Epithelial cell of esophagus (primary cell): ENCODE measurements around the gene ARHGAP22.

ENCODE experiments used
- DNase-seq: peaks from one replicate; pipeline ENCODE4 v3.0.0; 2010; ENCODE audit warnings: low read depth
- H3K4me3 ChIP-seq: 2 replicates; pipeline ENCODE4 v1.5.1; 2011; ENCODE audit warnings: mild to moderate bottlenecking, low read length, control low read depth
- TF ChIP-seq, protein P1 (sequence below): IDR thresholded peaks from 2 replicates; pipeline ENCODE4 v1.5.1; 2011; ENCODE audit warnings: low read depth, mild to moderate bottlenecking, low read length, control low read depth, inconsistent platforms; ENCODE audit not compliant: insufficient read depth; ENCODE audit errors: missing control alignments

The ARHGAP22 gene

DNA sequence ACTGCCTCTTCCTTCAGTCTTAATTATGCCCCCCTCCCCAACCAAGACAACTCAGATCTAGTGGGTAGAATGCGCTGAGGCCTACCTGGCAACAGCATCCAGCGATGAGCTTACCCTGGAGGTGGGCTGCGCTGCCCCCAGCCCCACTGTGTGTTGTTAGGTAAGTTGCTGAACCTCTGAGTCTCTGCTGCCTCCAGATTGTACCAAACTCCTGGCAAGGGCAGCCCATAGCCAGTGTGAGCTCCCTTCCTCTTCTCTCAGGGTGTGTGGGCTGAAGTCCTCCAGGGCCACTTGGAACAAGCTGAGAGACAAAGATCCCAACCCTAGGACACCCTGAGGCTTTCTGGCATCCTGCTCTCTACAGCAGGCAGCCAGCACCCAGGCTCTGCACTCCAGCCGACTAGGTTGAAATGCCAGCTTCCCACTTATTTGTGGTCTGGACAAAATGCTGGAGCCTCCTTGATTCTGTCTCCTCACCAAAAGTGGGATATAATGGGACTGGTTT, 135.3 kb downstream of the ARHGAP22 start:
- DNase-seq = no peak
- H3K4me3 ChIP-seq = no peak overlapping the region
- TF ChIP-seq, protein P1, sequence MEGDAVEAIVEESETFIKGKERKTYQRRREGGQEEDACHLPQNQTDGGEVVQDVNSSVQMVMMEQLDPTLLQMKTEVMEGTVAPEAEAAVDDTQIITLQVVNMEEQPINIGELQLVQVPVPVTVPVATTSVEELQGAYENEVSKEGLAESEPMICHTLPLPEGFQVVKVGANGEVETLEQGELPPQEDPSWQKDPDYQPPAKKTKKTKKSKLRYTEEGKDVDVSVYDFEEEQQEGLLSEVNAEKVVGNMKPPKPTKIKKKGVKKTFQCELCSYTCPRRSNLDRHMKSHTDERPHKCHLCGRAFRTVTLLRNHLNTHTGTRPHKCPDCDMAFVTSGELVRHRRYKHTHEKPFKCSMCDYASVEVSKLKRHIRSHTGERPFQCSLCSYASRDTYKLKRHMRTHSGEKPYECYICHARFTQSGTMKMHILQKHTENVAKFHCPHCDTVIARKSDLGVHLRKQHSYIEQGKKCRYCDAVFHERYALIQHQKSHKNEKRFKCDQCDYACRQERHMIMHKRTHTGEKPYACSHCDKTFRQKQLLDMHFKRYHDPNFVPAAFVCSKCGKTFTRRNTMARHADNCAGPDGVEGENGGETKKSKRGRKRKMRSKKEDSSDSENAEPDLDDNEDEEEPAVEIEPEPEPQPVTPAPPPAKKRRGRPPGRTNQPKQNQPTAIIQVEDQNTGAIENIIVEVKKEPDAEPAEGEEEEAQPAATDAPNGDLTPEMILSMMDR = no peak

- TF ChIP-seq, protein P1 = no peak
- no peak overlapping the region for H3K4me3 ChIP-seq
- no peak for DNase-seq
These were observed 135.9 kb downstream of the ARHGAP22 start for GRCh38 chr10:48468866-48469511.

- TF ChIP-seq, protein P1 = no peak
- DNase-seq = no peak
- no peak overlapping the region for H3K4me3 ChIP-seq
These were observed 136.6 kb downstream of the ARHGAP22 start for GRCh38 chr10:48468130-48468790.

DNA sequence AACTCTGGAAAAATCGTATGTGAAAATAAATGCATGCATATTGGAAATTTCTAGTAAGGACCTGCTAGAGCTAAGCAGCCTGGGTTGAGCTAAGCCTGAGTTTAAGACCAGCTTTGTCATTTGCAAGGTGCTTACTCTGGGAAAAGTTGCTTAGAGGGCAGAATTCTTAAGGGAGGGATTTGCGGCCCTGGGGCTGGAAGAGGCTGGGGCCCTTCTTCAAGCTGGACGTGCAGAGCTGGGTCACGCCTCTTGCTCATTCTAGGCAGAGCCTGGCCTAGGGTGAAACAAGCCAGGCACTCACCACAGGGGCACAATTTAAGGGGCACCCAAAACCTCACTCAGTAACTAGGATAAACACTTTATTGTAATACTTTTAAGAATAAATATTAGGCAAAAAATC, 137.2 kb downstream of the ARHGAP22 start:
- TF ChIP-seq, protein P1 = no peak

GRCh38 chr10:48466611-48467240, 138.1 kb downstream of the ARHGAP22 start:
- peak; percentile 76 for DNase-seq
- H3K4me3 ChIP-seq = peak overlapping the region; percentile 3
- TF ChIP-seq, protein P1 = no peak

More for the DNA sequence above, 137.2 kb downstream of the ARHGAP22 start:
- H3K4me3 ChIP-seq = no peak overlapping the region
- no peak for DNase-seq

- TF ChIP-seq, protein P1 = no peak
- peak overlapping the region; percentile 55 for H3K4me3 ChIP-seq
- DNase-seq = peak; percentile 35
These were observed 138.9 kb downstream of the ARHGAP22 start for GRCh38 chr10:48465860-48466521.
